K562 (cell line): ENCODE results near the gene C1QTNF9B. TPM values are rescaled to one million over a fixed set of nuclear protein-coding genes. Genes with fewer than 3 reads are reported as not detected.

Experiments
- GATAD2A ChIP-seq: fragments of 450-650 bp; IDR thresholded peaks from 2 replicates; pipeline ENCODE4 v1.6.1; 2017
- KHSRP ChIP-seq: fragments of 450-650 bp; IDR thresholded peaks from 2 replicates; pipeline ENCODE4 v1.6.1; 2017
- KLF16 ChIP-seq: IDR thresholded peaks from 2 replicates; pipeline ENCODE4 v1.6.1; 2016; ENCODE audit warnings: antibody characterized with exemption
- ZNF274 ChIP-seq: IDR thresholded peaks from 2 replicates; pipeline ENCODE4 v1.6.1; 2011; ENCODE audit warnings: low read depth, mild to moderate bottlenecking, low read length, moderate library complexity, borderline replicate concordance
- polyA plus RNA-seq, 8 experiments: library from polyadenylated mRNA; depleted of rRNA in 4 of 8; stranded (reverse) in 5 of 8; unstranded in 3 of 8; fragments of >200 nt; fragmentation: Nextera tagmentation in 2 of 8; fragmentation: Illumina TruSeq in 1 of 8; extraction: Ambion mirVana in 2 of 8; extraction: Trizol in 1 of 8; gene quantifications; 2 replicates each; pipeline versions ENCODE4 v1.2.1 to v1.2.3, GENCODE V29; 2011 to 2014; ENCODE audit warnings: inconsistent platforms in 1 of 8, missing spikeins in 1 of 8
- total RNA-seq, 7 experiments: library from RNA; depleted of rRNA in 6 of 7; stranded (reverse); fragments of >200 nt in 6 of 7; fragmentation: Illumina TruSeq in 2 of 7; extraction: Trizol in 2 of 7; gene quantifications; 2 replicates each; pipeline versions ENCODE4 v1.2.1 to v1.2.3, GENCODE V29; 2011 to 2021; ENCODE audit warnings: low replicate concordance in 1 of 7
- TF ChIP-seq, protein P1 (sequence below): fragments of 250-450 bp; sonication (Bioruptor Pico); IDR thresholded peaks from 2 replicates; pipeline ENCODE4 v1.5.0; 2020; ENCODE audit warnings: mild to moderate bottlenecking, borderline replicate concordance
- TF ChIP-seq, protein P2 (sequence below): sonication (generic); formaldehyde crosslinking; IDR thresholded peaks from 2 replicates; pipeline ENCODE4 v1.8.0; 2022; ENCODE audit warnings: mild to moderate bottlenecking, missing genetic modification reagents
- TF ChIP-seq, protein P3 (sequence below): sonication (generic); formaldehyde crosslinking; IDR thresholded peaks from 2 replicates; pipeline ENCODE4 v1.8.0; 2022; ENCODE audit warnings: missing genetic modification reagents, mild to moderate bottlenecking, borderline replicate concordance

The C1QTNF9B gene
- total and polyA plus RNA-seq, 9 of the 15 experiments (the other 6 are each of a cell fraction or from before 2014, with no cell fraction given) = 0.14 to 0.94 (median 0.35) TPM; not detected in 3

DNA sequence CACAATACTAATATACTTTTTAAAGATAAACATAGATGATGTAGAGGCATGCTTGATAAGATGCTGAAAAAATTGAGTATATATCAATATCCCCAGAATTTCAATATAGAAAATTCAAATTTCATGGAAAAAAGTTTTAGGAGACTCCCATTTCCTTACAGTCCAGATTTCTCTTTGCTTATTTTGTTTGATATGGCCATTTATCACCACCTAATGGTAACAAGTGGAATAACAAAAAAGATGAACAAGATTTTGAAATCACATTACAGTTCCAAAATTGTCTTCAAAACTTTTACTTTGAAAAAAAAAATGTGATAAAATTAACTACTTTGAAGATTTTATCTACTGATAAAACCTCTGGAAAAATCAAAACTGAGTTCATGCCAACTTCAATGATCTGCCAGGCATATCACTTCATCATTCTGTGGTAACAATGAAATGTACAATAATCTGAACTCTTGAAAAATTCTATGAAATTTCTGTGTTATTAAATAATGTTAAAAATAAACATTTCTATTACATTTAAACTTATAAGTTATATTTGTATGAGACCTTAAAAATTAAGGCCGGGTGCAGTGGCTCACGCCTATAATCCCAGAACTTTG is 25.6 kb downstream of the C1QTNF9B start (continued):
- TF ChIP-seq, protein P1, sequence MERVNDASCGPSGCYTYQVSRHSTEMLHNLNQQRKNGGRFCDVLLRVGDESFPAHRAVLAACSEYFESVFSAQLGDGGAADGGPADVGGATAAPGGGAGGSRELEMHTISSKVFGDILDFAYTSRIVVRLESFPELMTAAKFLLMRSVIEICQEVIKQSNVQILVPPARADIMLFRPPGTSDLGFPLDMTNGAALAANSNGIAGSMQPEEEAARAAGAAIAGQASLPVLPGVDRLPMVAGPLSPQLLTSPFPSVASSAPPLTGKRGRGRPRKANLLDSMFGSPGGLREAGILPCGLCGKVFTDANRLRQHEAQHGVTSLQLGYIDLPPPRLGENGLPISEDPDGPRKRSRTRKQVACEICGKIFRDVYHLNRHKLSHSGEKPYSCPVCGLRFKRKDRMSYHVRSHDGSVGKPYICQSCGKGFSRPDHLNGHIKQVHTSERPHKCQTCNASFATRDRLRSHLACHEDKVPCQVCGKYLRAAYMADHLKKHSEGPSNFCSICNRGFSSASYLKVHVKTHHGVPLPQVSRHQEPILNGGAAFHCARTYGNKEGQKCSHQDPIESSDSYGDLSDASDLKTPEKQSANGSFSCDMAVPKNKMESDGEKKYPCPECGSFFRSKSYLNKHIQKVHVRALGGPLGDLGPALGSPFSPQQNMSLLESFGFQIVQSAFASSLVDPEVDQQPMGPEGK (CRISPR knock-in tag) = no peak
- TF ChIP-seq, protein P2, sequence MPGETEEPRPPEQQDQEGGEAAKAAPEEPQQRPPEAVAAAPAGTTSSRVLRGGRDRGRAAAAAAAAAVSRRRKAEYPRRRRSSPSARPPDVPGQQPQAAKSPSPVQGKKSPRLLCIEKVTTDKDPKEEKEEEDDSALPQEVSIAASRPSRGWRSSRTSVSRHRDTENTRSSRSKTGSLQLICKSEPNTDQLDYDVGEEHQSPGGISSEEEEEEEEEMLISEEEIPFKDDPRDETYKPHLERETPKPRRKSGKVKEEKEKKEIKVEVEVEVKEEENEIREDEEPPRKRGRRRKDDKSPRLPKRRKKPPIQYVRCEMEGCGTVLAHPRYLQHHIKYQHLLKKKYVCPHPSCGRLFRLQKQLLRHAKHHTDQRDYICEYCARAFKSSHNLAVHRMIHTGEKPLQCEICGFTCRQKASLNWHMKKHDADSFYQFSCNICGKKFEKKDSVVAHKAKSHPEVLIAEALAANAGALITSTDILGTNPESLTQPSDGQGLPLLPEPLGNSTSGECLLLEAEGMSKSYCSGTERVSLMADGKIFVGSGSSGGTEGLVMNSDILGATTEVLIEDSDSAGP = no peak
- TF ChIP-seq KLF16 (no peak), KHSRP (no peak), GATAD2A (no peak), ZNF274 (no peak)
- TF ChIP-seq, protein P3, sequence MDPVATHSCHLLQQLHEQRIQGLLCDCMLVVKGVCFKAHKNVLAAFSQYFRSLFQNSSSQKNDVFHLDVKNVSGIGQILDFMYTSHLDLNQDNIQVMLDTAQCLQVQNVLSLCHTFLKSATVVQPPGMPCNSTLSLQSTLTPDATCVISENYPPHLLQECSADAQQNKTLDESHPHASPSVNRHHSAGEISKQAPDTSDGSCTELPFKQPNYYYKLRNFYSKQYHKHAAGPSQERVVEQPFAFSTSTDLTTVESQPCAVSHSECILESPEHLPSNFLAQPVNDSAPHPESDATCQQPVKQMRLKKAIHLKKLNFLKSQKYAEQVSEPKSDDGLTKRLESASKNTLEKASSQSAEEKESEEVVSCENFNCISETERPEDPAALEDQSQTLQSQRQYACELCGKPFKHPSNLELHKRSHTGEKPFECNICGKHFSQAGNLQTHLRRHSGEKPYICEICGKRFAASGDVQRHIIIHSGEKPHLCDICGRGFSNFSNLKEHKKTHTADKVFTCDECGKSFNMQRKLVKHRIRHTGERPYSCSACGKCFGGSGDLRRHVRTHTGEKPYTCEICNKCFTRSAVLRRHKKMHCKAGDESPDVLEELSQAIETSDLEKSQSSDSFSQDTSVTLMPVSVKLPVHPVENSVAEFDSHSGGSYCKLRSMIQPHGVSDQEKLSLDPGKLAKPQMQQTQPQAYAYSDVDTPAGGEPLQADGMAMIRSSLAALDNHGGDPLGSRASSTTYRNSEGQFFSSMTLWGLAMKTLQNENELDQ (CRISPR knock-in tag) = no peak
